NOMO-1 treated with dmso at 0.1 percent for 144 hours (cell line): ENCODE data around the gene NSD2.

Experiments used
- DNase-seq: peaks from one replicate; lab custom pipeline; 2025; ENCODE audit not compliant: unreplicated experiment; lab: John Stamatoyannopoulos, UW

Gene NSD2

GRCh38 chr4:1982124-1983052 is 111.2 kb downstream of the NSD2 start:
- DNase-seq: no peak

GRCh38 chr4:1983053-1983845 is 112.1 kb downstream of the NSD2 start:
- no peak for DNase-seq

- DNase-seq: no peak
Observed at GRCh38 chr4:1983846-1984405, 112.7 kb downstream of the NSD2 start.

- DNase-seq: no peak
Observed at GRCh38 chr4:1984406-1985191, 113.4 kb downstream of the NSD2 start.

- no peak for DNase-seq
Observed at GRCh38 chr4:1985294-1985693, 114.1 kb downstream of the NSD2 start.

GRCh38 chr4:1985780-1986577 is 114.8 kb downstream of the NSD2 start:
- no peak for DNase-seq

- no peak for DNase-seq
Observed at GRCh38 chr4:1986578-1987210, 115.5 kb downstream of the NSD2 start.

- DNase-seq: no peak
Observed at GRCh38 chr4:1987296-1987695, 116.1 kb downstream of the NSD2 start.

GRCh38 chr4:1987721-1988326 is 116.6 kb downstream of the NSD2 start:
- DNase-seq: no peak

- DNase-seq: no peak
Observed at GRCh38 chr4:1988327-1988724, 117.1 kb downstream of the NSD2 start.

- no peak for DNase-seq
Observed at GRCh38 chr4:1989533-1990347, 118.5 kb downstream of the NSD2 start.

GRCh38 chr4:1990348-1990645 is 119.1 kb downstream of the NSD2 start:
- DNase-seq: no peak

- no peak for DNase-seq
Observed at GRCh38 chr4:1990676-1991075, 119.5 kb downstream of the NSD2 start.

- no peak for DNase-seq
Observed at GRCh38 chr4:1991087-1991486, 119.9 kb downstream of the NSD2 start.

- no peak for DNase-seq
Observed at GRCh38 chr4:1991596-1992434, 120.6 kb downstream of the NSD2 start.

- no peak for DNase-seq
Observed at GRCh38 chr4:1992468-1993168, 121.4 kb downstream of the NSD2 start.

GRCh38 chr4:1993169-1993516 is 122.0 kb downstream of the NSD2 start:
- no peak for DNase-seq
